H1 (cell line): ENCODE measurements around the gene TBCEL. TPM values are rescaled to one million over a fixed set of nuclear protein-coding genes. Genes with fewer than 3 reads are reported as not detected.

Experiments
- CTCF ChIA-PET: fragments of 300-600 bp; sonication (Branson Sonifier 250); formaldehyde crosslinking; loops from one replicate; lab custom pipeline; 2021; ENCODE audit not compliant: partially characterized antibody; lab: Charles Lee
- POLR2A ChIA-PET: fragments of 300-600 bp; sonication (Branson Sonifier 250); formaldehyde crosslinking; loops from one replicate; lab custom pipeline; 2021; ENCODE audit warnings: inconsistent platforms; ENCODE audit not compliant: partially characterized antibody; lab: Charles Lee
- DNase-seq, 2 experiments: peaks; one replicate each; pipeline versions ENCODE4 v3.0.0 to v3.0.0-alpha.2; 2010 to 2022; ENCODE audit warnings: low spot score in 2 of 2, low read depth in 1 of 2, mixed read lengths in 1 of 2
- FAIRE-seq: peaks from 2 replicates; lab custom pipeline; 2011; peaks lifted over from hg19 to GRCh38; lab: Jason Lieb, UNC
- H2AFZ ChIP-seq: 2 replicates; pipeline ENCODE4 v1.8.1; 2012; ENCODE audit warnings: low read length, inconsistent platforms
- H2AK5ac ChIP-seq: 2 replicates; pipeline ENCODE4 v1.6.1; 2013; ENCODE audit warnings: low read depth, low read length
- H2BK120ac ChIP-seq: replicated peaks from 2 replicates; pipeline ENCODE3; 2013; ENCODE audit warnings: low read depth, low read length, inconsistent platforms
- H2BK12ac ChIP-seq: 2 replicates; pipeline ENCODE4 v1.6.1; 2013; ENCODE audit warnings: low read depth, low read length
- H2BK15ac ChIP-seq: 2 replicates; pipeline ENCODE4 v1.6.1; 2013; ENCODE audit warnings: low read length
- H2BK20ac ChIP-seq: 2 replicates; pipeline ENCODE4 v1.6.1; 2013; ENCODE audit warnings: low read length
- H2BK5ac ChIP-seq: 2 replicates; pipeline ENCODE4 v1.6.1; 2013; ENCODE audit warnings: low read depth, low read length
- H3K14ac ChIP-seq: 2 replicates; pipeline ENCODE4 v1.6.1; 2013; ENCODE audit warnings: inconsistent platforms; ENCODE audit not compliant: insufficient read length
- H3K18ac ChIP-seq: 2 replicates; pipeline ENCODE4 v1.6.1; 2013; ENCODE audit warnings: low read length; ENCODE audit errors: extremely low read depth
- H3K23ac ChIP-seq: 2 replicates; pipeline ENCODE4 v1.6.1; 2013; ENCODE audit warnings: inconsistent platforms; ENCODE audit not compliant: insufficient read length
- H3K23me2 ChIP-seq: 2 replicates; pipeline ENCODE4 v1.6.1; 2013; ENCODE audit warnings: low read depth, low read length
- H3K27ac ChIP-seq: 2 replicates; pipeline ENCODE4 v1.6.1; 2011; ENCODE audit warnings: low read depth, low read length, inconsistent platforms
- H3K27me3 ChIP-seq, 4 experiments: replicated peaks in 1 of 4; 1 replicate in 1 of 4; 2 replicates in 3 of 4; pipeline versions ENCODE4 v1.6.1 to v1.8.1; 2011 to 2013; ENCODE audit warnings: low read length in 3 of 4, mild to moderate bottlenecking in 3 of 4, inconsistent platforms in 2 of 4, mixed read lengths in 2 of 4, moderate library complexity in 1 of 4; ENCODE audit not compliant: control insufficient read depth in 3 of 4, insufficient read depth in 3 of 4; ENCODE audit errors: extremely low read depth in 1 of 4
- H3K36me3 ChIP-seq, 4 experiments: 2 replicates each; pipeline versions ENCODE4 v1.6.1 to v1.8.1; 2011 to 2013; ENCODE audit warnings: mild to moderate bottlenecking in 4 of 4, low read length in 3 of 4, moderate library complexity in 2 of 4, control low read depth in 1 of 4, inconsistent platforms in 1 of 4; ENCODE audit not compliant: insufficient read depth in 4 of 4, control insufficient read depth in 2 of 4
- H3K4ac ChIP-seq: replicated peaks from 2 replicates; pipeline ENCODE3; 2013; ENCODE audit warnings: low read length, low read depth, mixed read lengths, inconsistent platforms; ENCODE audit not compliant: insufficient read length
- H3K4me1 ChIP-seq, 4 experiments: replicated peaks in 1 of 4; 1 replicate in 1 of 4; 2 replicates in 3 of 4; pipeline versions ENCODE4 v1.6.1 to v1.8.1; 2011 to 2013; ENCODE audit warnings: low read length in 3 of 4, inconsistent platforms in 2 of 4, mixed read lengths in 1 of 4; ENCODE audit not compliant: insufficient read depth in 4 of 4, control insufficient read depth in 3 of 4
- H3K4me2 ChIP-seq, 2 experiments: 2 replicates each; pipeline versions ENCODE4 v1.6.1 to v1.8.1; 2011 to 2013; ENCODE audit warnings: low read depth in 2 of 2, low read length in 2 of 2, control low read depth in 1 of 2, inconsistent platforms in 1 of 2, mild to moderate bottlenecking in 1 of 2; ENCODE audit not compliant: insufficient read depth in 1 of 2
- H3K4me3 ChIP-seq, 4 experiments: fragments of 200-600, 300-600 bp in 1 of 4; sonication (generic), shearing (Covaris generic), sonication (Bioruptor Twin) in 1 of 4; 2 replicates each; pipeline versions ENCODE4 v1.5.1 to v1.8.1; 2011 to 2016; ENCODE audit warnings: low read length in 4 of 4, low read depth in 3 of 4, control low read depth in 2 of 4, inconsistent platforms in 2 of 4, mild to moderate bottlenecking in 2 of 4, mixed read lengths in 1 of 4, moderate library complexity in 1 of 4; ENCODE audit not compliant: insufficient read depth in 2 of 4; ENCODE audit errors: extremely low read depth in 1 of 4
- H3K56ac ChIP-seq: replicated peaks from 2 replicates; pipeline ENCODE3; 2013; ENCODE audit warnings: low read depth, mild to moderate bottlenecking, mixed read lengths, low read length, inconsistent platforms; ENCODE audit not compliant: insufficient read length
- H3K79me1 ChIP-seq: 2 replicates; pipeline ENCODE4 v1.6.1; 2013; ENCODE audit warnings: low read depth, low read length, control low read depth
- H3K79me2 ChIP-seq, 2 experiments: 2 replicates each; pipeline versions ENCODE4 v1.6.1 to v1.8.1; 2012 to 2013; ENCODE audit warnings: low read length in 2 of 2, mild to moderate bottlenecking in 2 of 2, inconsistent platforms in 1 of 2; ENCODE audit not compliant: insufficient read depth in 2 of 2, control insufficient read depth in 1 of 2
- H3K9ac ChIP-seq, 4 experiments: replicated peaks in 1 of 4; 1 replicate in 1 of 4; 2 replicates in 3 of 4; pipeline versions ENCODE4 v1.6.1 to v1.8.1; 2011 to 2013; ENCODE audit warnings: low read depth in 3 of 4, low read length in 3 of 4, control low read depth in 2 of 4, mild to moderate bottlenecking in 2 of 4, moderate library complexity in 2 of 4, inconsistent platforms in 1 of 4; ENCODE audit errors: extremely low read depth in 1 of 4
- H3K9me3 ChIP-seq, 2 experiments: 2 replicates each; pipeline versions ENCODE4 v1.6.1 to v1.8.1; 2012 to 2013; ENCODE audit warnings: mild to moderate bottlenecking in 2 of 2, moderate library complexity in 2 of 2, control low read depth in 1 of 2, inconsistent platforms in 1 of 2, low read depth in 1 of 2, low read length in 1 of 2, mixed read lengths in 1 of 2; ENCODE audit not compliant: insufficient read depth in 2 of 2
- H4K20me1 ChIP-seq, 2 experiments: replicated peaks in 1 of 2; 2 replicates each; pipeline versions ENCODE3 to v1.8.1; 2011 to 2013; ENCODE audit warnings: inconsistent platforms in 2 of 2, low read length in 2 of 2, mild to moderate bottlenecking in 1 of 2; ENCODE audit not compliant: insufficient read depth in 2 of 2, control insufficient read depth in 1 of 2
- H4K5ac ChIP-seq: 2 replicates; pipeline ENCODE4 v1.6.1; 2013; ENCODE audit warnings: low read length, low read depth, mixed read lengths, inconsistent platforms; ENCODE audit not compliant: insufficient read length
- H4K8ac ChIP-seq: 2 replicates; pipeline ENCODE4 v1.8.0; 2013; ENCODE audit warnings: mild to moderate bottlenecking, moderate library complexity, low read length, inconsistent platforms; ENCODE audit not compliant: insufficient read depth; ENCODE audit errors: extremely low read depth
- H4K91ac ChIP-seq: replicated peaks from 2 replicates; pipeline ENCODE3; 2013; ENCODE audit warnings: low read length, mixed read lengths, inconsistent platforms; ENCODE audit not compliant: insufficient read length
- MAFK ChIP-seq: IDR thresholded peaks from 2 replicates; pipeline ENCODE4 v1.6.1; 2012; ENCODE audit warnings: low read depth, mild to moderate bottlenecking, improper control_type of control experiment, low read length
- WGBS, 2 experiments: shearing (Covaris generic) in 1 of 2; methylation state at CpG; one replicate each; pipeline versions ENCODE4 v1.1.6 to v1.1.7; 2013 to 2015; ENCODE audit warnings: low lambda C conversion rate in 2 of 2, mixed read lengths in 2 of 2, inconsistent platforms in 1 of 2, low coverage in 1 of 2, missing lambda C conversion rate in 1 of 2; ENCODE audit not compliant: insufficient replicate concordance in 2 of 2, insufficient coverage in 1 of 2, insufficient read length in 1 of 2; ENCODE audit errors: extremely low coverage in 1 of 2, missing lambda C conversion rate in 1 of 2; 5-methylcytosine and 5-hydroxymethylcytosine counted together
- polyA plus RNA-seq, 7 experiments: library from polyadenylated mRNA; depleted of rRNA in 3 of 7; stranded (reverse) in 5 of 7; unstranded in 2 of 7; fragments of >200 nt in 5 of 7; fragments of 200-250 nt in 2 of 7; gene quantifications; 1 replicate in 5 of 7; 2 replicates in 1 of 7; 4 replicates in 1 of 7; pipeline versions ENCODE4 v1.2.1 to v1.2.3, GENCODE V29; 2011 to 2013; ENCODE audit warnings: missing spikeins in 2 of 7, mixed read lengths in 2 of 7
- total RNA-seq: library from RNA; stranded (reverse); fragmentation: NEBNext Ultra II Directional; extraction: Animal tissue kit (Norgen Biotek cat#: 25700); gene quantifications from 2 replicates; pipeline ENCODE4 v1.2.1, GENCODE V29; 2021
- TF ChIP-seq, protein P1 (sequence below): IDR thresholded peaks from 2 replicates; pipeline ENCODE4 v1.6.1; 2012; ENCODE audit warnings: inconsistent platforms

Gene TBCEL
- total and polyA plus RNA-seq, 2 of the 8 experiments (the other 6 are each of a cell fraction or from before 2014, with no cell fraction given): 3.9 to 16.0 TPM

DNA sequence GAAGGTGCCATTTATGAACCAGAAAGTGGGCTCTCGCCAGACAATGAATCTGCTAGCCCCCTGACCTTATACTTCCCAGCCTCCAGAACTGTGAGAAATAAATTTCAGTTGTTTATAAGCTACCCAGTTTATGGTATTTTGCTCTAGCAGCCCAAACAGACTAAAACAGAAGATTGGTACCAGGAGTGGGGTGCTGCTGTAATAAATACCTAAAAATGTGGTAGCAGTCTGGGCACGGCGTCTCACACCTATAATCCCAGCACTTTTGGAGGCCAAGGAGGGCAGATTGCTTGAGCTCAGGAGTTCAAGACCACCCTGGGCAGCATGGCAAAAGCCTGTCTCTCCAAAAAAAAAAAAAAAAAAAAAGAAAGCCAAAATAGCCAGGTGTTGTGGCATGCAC, 98.4 kb downstream of the TBCEL start:
- no peaks in the 10 kb centered on the region for H3K36me3 ChIP-seq
- no peaks in the 10 kb centered on the region for H4K20me1 ChIP-seq
- H2BK20ac ChIP-seq: no peak overlapping the region
- peaks cover 12 to 18% of the 10 kb centered on the region in 2 experiments for H3K9me3 ChIP-seq
- no peaks in the 10 kb centered on the region for H3K79me2 ChIP-seq
- no peak for DNase-seq
- H3K79me1 ChIP-seq: no peaks in the 10 kb centered on the region
- H3K4me2 ChIP-seq: no peak overlapping the region
- ChIA-PET CTCF (interaction anchor here (0.7 to 6.7 kb wide), 8 partner anchors 10 to 132 kb away, joined by 3 to 40 read pairs (median 4); no protein-coding TSS in a partner anchor), POLR2A (no interaction called here)
- no peaks in the 10 kb centered on the region for H3K4me1 ChIP-seq
- no peak overlapping the region for H3K27ac ChIP-seq
- no peak overlapping the region for H2BK12ac ChIP-seq
- H2BK15ac ChIP-seq: no peak overlapping the region
- H3K23ac ChIP-seq: no peak overlapping the region
- no peak overlapping the region for H3K9ac ChIP-seq
- no peak overlapping the region for H3K4ac ChIP-seq
- FAIRE-seq: no peak
- H3K14ac ChIP-seq: no peak overlapping the region
- WGBS, 2 experiments: 81% methylated on average over 3 of the region's 3 CpGs; no CpG with 5 or more reads in 1 of the 2 experiments
- H4K8ac ChIP-seq: no peak overlapping the region
- TF ChIP-seq MAFK: no peak
- TF ChIP-seq, protein P1, sequence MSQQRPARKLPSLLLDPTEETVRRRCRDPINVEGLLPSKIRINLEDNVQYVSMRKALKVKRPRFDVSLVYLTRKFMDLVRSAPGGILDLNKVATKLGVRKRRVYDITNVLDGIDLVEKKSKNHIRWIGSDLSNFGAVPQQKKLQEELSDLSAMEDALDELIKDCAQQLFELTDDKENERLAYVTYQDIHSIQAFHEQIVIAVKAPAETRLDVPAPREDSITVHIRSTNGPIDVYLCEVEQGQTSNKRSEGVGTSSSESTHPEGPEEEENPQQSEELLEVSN: no peak
- H3K18ac ChIP-seq: no peak overlapping the region
- no peak overlapping the region for H4K5ac ChIP-seq
- no peak overlapping the region for H3K56ac ChIP-seq
- H2BK120ac ChIP-seq: no peak overlapping the region
- H3K23me2 ChIP-seq: no peaks in the 10 kb centered on the region
- no peak overlapping the region for H2AK5ac ChIP-seq
- H3K27me3 ChIP-seq: no peaks in the 10 kb centered on the region
- no peak overlapping the region for H4K91ac ChIP-seq
- no peak overlapping the region for H2BK5ac ChIP-seq
- no peak overlapping the region for H3K4me3 ChIP-seq
- no peak overlapping the region for H2AFZ ChIP-seq
